Right atrium auricular region (tissue), 2 donors: ENCODE data around the gene TADA3. TPM values are rescaled to one million over a fixed set of nuclear protein-coding genes. Genes with fewer than 3 reads are reported as not detected.

Experiments used
- DNase-seq: peaks from one replicate; pipeline ENCODE4 v3.0.0-alpha.2; 2019; ENCODE audit warnings: low spot score
- H3K27ac ChIP-seq, 2 donors: fragments of 200-600 bp; sonication (generic); 1 replicate in 1 of 2; 2 replicates in 1 of 2; pipeline ENCODE4 v1.5.1; 2016 to 2019
- H3K27me3 ChIP-seq, 2 donors: fragments of 200-600 bp; sonication (generic); one replicate each; pipeline versions ENCODE4 v1.5.1 to v1.6.0; 2017 to 2019
- H3K36me3 ChIP-seq: fragments of 200-600 bp; sonication (generic); one replicate; pipeline ENCODE4 v1.5.1; 2016
- H3K4me1 ChIP-seq, 2 donors: fragments of 200-600 bp; sonication (generic); one replicate each; pipeline versions ENCODE4 v1.5.1 to v1.6.0; 2017 to 2019
- H3K4me3 ChIP-seq, 2 donors: fragments of 200-600 bp; sonication (generic); 1 replicate in 1 of 2; 2 replicates in 1 of 2; pipeline ENCODE4 v1.5.1; 2017 to 2019; ENCODE audit warnings: mild to moderate bottlenecking in 1 of 2, moderate library complexity in 1 of 2
- H3K9me3 ChIP-seq, 2 donors: fragments of 200-600 bp; sonication (generic); one replicate each; pipeline ENCODE4 v1.5.1; 2019
- total RNA-seq, 2 donors: library from RNA; depleted of rRNA; stranded (reverse); fragments of >200 nt; gene quantifications; one replicate each; pipeline ENCODE4 v1.1.0, GENCODE V29; 2016
- TF ChIP-seq, protein P1 (sequence below), 2 donors: fragments of 200-600 bp; sonication (generic); IDR thresholded peaks; one replicate each; pipeline ENCODE4 v1.5.1; 2019; ENCODE audit warnings: antibody characterized with exemption in 2 of 2

Gene TADA3
- total RNA-seq, 2 donors from 2014 or later = 43.6 to 57.3 TPM

- no peak for DNase-seq
- H3K27ac ChIP-seq = no peak overlapping the region
- no peaks in the 10 kb centered on the region for H3K27me3 ChIP-seq
- H3K4me1 ChIP-seq = peaks cover 0 to 7% of the 10 kb centered on the region in 2 donors
- TF ChIP-seq, protein P1, sequence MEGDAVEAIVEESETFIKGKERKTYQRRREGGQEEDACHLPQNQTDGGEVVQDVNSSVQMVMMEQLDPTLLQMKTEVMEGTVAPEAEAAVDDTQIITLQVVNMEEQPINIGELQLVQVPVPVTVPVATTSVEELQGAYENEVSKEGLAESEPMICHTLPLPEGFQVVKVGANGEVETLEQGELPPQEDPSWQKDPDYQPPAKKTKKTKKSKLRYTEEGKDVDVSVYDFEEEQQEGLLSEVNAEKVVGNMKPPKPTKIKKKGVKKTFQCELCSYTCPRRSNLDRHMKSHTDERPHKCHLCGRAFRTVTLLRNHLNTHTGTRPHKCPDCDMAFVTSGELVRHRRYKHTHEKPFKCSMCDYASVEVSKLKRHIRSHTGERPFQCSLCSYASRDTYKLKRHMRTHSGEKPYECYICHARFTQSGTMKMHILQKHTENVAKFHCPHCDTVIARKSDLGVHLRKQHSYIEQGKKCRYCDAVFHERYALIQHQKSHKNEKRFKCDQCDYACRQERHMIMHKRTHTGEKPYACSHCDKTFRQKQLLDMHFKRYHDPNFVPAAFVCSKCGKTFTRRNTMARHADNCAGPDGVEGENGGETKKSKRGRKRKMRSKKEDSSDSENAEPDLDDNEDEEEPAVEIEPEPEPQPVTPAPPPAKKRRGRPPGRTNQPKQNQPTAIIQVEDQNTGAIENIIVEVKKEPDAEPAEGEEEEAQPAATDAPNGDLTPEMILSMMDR (IDR thresholded peaks at IDR 0.05) = no peak
- no peak overlapping the region for H3K4me3 ChIP-seq
- no peaks in the 10 kb centered on the region for H3K9me3 ChIP-seq
- peaks cover 69% of the 10 kb centered on the region for H3K36me3 ChIP-seq
Measured at GRCh38 chr3:9786209-9786739, 6.0 kb downstream of the TADA3 start.

- TF ChIP-seq, protein P1 (IDR thresholded peaks at IDR 0.05) = no peak
- H3K9me3 ChIP-seq = no peaks in the 10 kb centered on the region
- H3K36me3 ChIP-seq = peaks cover 73% of the 10 kb centered on the region
- peaks cover 0 to under 1% of the 10 kb centered on the region in 2 donors for H3K4me1 ChIP-seq
- no peak overlapping the region for H3K4me3 ChIP-seq
- H3K27me3 ChIP-seq = no peaks in the 10 kb centered on the region
- no peak for DNase-seq
- H3K27ac ChIP-seq = no peak overlapping the region
Measured at GRCh38 chr3:9785602-9786001, 6.7 kb downstream of the TADA3 start.

- Histone ChIP-seq H3K9me3 (no peaks in the 10 kb centered on the region), H3K27ac (no peak overlapping the region), H3K36me3 (peaks cover 75% of the 10 kb centered on the region), H3K4me3 (no peak overlapping the region), H3K4me1 (no peaks in the 10 kb centered on the region), H3K27me3 (no peaks in the 10 kb centered on the region)
- TF ChIP-seq, protein P1 (IDR thresholded peaks at IDR 0.05) = no peak
- no peak for DNase-seq
Measured at GRCh38 chr3:9784965-9785364, 7.3 kb downstream of the TADA3 start.

GRCh38 chr3:9783954-9784353 lies 8.3 kb downstream of the TADA3 start:
- Histone ChIP-seq H3K4me1 (no peaks in the 10 kb centered on the region), H3K27me3 (no peaks in the 10 kb centered on the region), H3K27ac (no peak overlapping the region), H3K4me3 (no peak overlapping the region), H3K36me3 (peaks cover 70% of the 10 kb centered on the region), H3K9me3 (no peaks in the 10 kb centered on the region)
- DNase-seq = no peak
- TF ChIP-seq, protein P1 (IDR thresholded peaks at IDR 0.05) = no peak

DNA sequence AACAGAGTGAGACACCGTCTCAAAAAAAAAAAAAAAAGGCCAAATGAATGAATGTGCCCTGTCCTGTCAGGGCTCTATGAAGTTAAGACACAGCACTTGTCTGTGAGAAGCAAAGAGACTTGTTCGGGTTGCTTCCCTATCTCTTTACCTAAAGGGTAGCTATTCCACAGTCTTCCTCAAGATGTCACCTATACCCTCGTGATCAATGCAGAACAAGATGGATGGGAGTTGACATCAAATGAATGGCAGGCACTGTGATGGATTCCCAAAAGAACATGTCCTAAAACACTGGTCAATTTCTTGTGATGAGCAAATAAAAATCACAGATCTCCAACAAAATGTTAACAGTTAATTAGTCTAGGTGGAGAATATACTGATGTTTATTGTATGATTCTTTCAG lies 9.5 kb downstream of the TADA3 start:
- no peaks in the 10 kb centered on the region for H3K4me1 ChIP-seq
- DNase-seq = no peak
- no peaks in the 10 kb centered on the region for H3K9me3 ChIP-seq
- peaks cover 65% of the 10 kb centered on the region for H3K36me3 ChIP-seq
- H3K4me3 ChIP-seq = no peak overlapping the region
- H3K27ac ChIP-seq = no peak overlapping the region
- H3K27me3 ChIP-seq = no peaks in the 10 kb centered on the region
- TF ChIP-seq, protein P1 (IDR thresholded peaks at IDR 0.05) = no peak

DNA sequence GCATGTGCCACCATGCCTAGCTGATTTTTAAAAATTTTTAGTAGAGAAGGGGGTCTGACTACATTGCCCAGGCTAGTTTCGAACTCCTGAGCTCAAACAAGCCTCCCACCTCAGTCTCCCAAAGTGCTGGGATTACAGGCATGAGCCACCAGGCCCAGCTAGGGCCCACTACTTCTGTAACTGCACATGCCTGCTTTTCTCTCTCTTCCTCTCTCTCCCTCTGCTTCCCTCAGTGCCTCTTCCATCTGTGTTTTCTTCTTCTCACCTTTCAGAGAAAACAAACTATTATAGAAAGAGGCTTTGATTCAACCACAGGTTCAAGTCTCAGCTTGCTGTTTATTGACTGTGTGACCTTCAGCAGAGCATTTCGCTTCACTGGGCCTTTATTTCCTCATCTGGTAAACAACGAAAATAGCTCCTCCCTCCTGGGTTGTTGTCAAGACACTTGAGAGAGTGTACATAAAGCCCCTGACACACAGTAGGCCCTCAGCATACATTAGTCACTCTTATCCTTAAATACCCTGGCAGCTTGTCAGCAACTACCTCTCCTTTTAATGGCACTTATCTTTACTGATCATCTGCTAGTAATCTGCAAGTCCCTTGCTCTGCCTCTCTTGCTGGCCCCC lies 10.2 kb downstream of the TADA3 start:
- no peak overlapping the region for H3K4me3 ChIP-seq
- TF ChIP-seq, protein P1 (IDR thresholded peaks at IDR 0.05) = no peak
- H3K9me3 ChIP-seq = no peaks in the 10 kb centered on the region
- H3K4me1 ChIP-seq = no peaks in the 10 kb centered on the region
- peaks cover 60% of the 10 kb centered on the region for H3K36me3 ChIP-seq
- no peaks in the 10 kb centered on the region for H3K27me3 ChIP-seq
- no peak for DNase-seq
- no peak overlapping the region for H3K27ac ChIP-seq
